GM21381 (cell line): Measurements from ENCODE around the gene HOMEZ.
"Not testable (repeated sequence)": the region's sequence is repeated elsewhere in the genome, so short reads cannot be mapped to it uniquely, and the experiment has no call there.

ENCODE experiments used
- ATAC-seq: cut with Tn5 transposase; IDR thresholded peaks from one replicate; pipeline ENCODE4 v1.9.1; 2021; ENCODE audit warnings: mild to moderate bottlenecking, moderate library complexity; ENCODE audit not compliant: unreplicated experiment

Gene HOMEZ

DNA sequence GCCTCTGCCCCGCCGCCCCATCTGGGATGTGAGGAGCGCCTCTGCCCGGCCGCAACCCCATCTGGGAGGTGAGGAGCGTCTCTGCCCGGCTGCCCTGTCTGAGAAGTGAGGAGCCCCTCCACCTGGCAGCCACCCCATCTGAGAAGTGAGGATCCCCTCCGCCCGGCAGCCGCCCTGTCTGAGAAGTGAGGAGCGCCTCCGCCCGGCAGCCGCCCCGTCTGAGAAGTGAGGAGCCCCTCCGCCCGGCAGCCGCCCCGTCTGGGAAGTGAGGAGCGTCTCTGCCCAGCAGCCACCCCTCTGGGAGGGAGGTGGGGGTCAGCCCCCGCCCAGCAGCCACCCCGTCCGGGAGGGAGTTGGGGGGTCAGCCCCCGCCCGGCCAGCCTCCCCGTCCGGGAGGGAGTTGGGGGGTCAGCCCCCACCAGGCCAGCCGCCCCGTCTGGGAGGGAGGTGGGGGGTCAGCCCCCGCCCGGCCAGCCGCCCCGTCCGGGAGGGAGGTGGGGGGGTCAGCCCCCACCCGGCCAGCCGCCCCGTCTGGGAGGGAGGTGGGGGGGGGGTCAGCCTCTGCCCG lies 53.6 kb downstream of the HOMEZ start:
- ATAC-seq, result not testable (repeated sequence)

DNA sequence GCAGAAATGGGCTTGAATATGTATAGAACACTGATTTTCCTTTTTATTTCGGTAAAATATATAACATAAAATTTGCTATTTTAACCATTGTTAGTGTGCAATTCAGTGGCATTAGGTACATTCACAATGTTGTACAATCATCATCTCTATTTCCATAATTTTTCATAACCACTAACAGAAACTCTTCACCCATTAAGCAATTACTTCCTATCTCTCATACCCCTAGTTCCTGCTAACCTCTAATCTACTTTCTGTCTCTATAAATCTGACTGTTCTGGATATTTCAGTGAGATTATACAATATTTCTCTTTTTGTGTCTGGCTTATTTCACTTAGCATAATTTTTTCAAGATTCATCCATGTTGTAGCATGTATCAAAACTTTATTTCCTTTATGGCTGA lies 57.1 kb downstream of the HOMEZ start:
- ATAC-seq, result no peak

DNA sequence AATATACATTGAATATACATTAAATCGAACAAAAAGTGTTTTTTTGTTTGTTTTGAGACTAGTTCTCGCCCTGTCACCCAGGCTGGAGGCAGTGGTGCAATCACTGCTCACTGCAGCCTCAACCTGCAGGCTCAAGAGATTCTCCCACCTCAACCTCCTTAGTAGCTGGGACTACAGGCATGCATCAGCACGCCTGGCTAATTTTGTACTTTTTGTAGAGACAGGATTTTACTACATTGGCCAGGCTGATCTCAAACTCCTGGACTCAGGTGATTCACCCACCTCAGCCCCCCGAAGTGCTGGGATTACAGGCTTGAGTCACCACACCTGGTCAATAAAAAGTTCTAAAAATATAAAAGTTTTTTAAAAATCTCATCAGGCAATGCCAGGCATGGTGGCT lies 58.4 kb downstream of the HOMEZ start:
- ATAC-seq, result no peak

DNA sequence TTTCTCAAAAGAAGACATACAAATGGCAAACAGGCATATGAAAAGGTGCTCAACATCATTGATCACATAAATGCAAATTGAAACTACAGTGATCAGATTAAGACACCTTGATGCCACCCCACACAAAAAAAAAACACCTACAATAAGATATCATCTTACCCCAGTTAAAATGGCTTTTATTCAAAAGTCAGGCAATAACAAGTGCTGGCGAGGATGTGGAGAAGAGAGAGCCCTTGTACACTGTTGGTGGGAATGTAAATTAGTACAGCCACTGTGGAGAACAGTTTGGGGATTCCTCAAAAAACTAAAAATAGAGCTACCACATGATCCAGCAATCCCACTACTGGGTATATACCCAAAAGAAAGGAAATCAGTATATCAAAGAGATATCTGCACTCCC lies 61.0 kb downstream of the HOMEZ start:
- ATAC-seq, result not testable (repeated sequence)
